Measurements from ENCODE around the gene CCDC87. TPM values are rescaled to one million over a fixed set of nuclear protein-coding genes. Genes with fewer than 3 reads are reported as not detected.

Gene CCDC87
- total and polyA plus RNA-seq, 2 of the 8 experiments (the other 6 are each of a cell fraction or from before 2014, with no cell fraction given): 0.32 to 0.99 TPM

GRCh38 chr11:66600631-66601233 is 7.9 kb upstream of the CCDC87 start (continued):
- TF ChIP-seq CHD7 (IDR thresholded peaks at IDR 0.05; ENCODE audit: insufficient replicate concordance, low read length): no peak
- no peak for TF ChIP-seq RXRA (IDR thresholded peaks at IDR 0.05; ENCODE audit: insufficient read depth, low read depth, low read length)
- no peak for TF ChIP-seq MAFK (IDR thresholded peaks at IDR 0.05; ENCODE audit: low read depth, low read length)
- no peak for TF ChIP-seq SP4 (IDR thresholded peaks at IDR 0.05; ENCODE audit: low read length)
- no peak for TF ChIP-seq TCF12 (IDR thresholded peaks at IDR 0.05; ENCODE audit: low read depth, low read length)
- no peak for TF ChIP-seq SAP30 (IDR thresholded peaks at IDR 0.05; ENCODE audit: insufficient read depth, insufficient replicate concordance, low read length)
- TF ChIP-seq SUZ12 (IDR thresholded peaks at IDR 0.05; ENCODE audit: low read length): no peak
